ENCODE results near the gene AHDC1. TPM values are rescaled to one million over a fixed set of nuclear protein-coding genes. Genes with fewer than 3 reads are reported as not detected.

The AHDC1 gene
- total and polyA plus RNA-seq, 9 of the 15 experiments (the other 6 are each of a cell fraction or from before 2014, with no cell fraction given), result 0.21 to 36.4 (median 4.7) TPM

GRCh38 chr1:27609618-27610240 lies 5.8 kb upstream of the AHDC1 start:
- intact Hi-C loops (cut with micrococcal nuclease), result loop anchor here (5.0 kb wide), 3 partner anchors 102 to 312 kb away; no protein-coding TSS in a partner anchor
- Histone ChIP-seq H2AFZ (ENCODE audit: low read depth, low read length) (no peak overlapping the region), H4K20me1 (replicated peaks; ENCODE audit: control insufficient read depth, insufficient read depth, low read length) (0 out of 2 replicates have a peak, but pooled peaks cover 7% of the 10 kb centered on the region), H3K9me1 (ENCODE audit: control insufficient read depth, insufficient read depth, low read length) (peaks cover 3% of the 10 kb centered on the region), H3K27me3 (ENCODE audit: control insufficient read depth in 2 of 2, insufficient read depth in 2 of 2, low read length in 2 of 2) (peaks cover 9 to 34% of the 10 kb centered on the region in 2 experiments; a peak in 3 of 5 replicates), H3K9ac (ENCODE audit: insufficient read depth in 1 of 2, low read depth in 2 of 2, low read length in 2 of 2) (no peak overlapping the region), H3K9me3 (replicated peaks; ENCODE audit: control insufficient read depth, insufficient read depth, low read depth, low read length) (no peaks in the 10 kb centered on the region), H3K4me1 (replicated peaks in 1 of 2; ENCODE audit: control insufficient read depth in 2 of 2, insufficient read depth in 2 of 2, low read length in 2 of 2) (peaks cover 26 to 40% of the 10 kb centered on the region in 2 experiments), H3K79me2 (ENCODE audit: control insufficient read depth, insufficient read depth, low read length) (no peaks in the 10 kb centered on the region), H3K36me3 (ENCODE audit: control insufficient read depth, insufficient read depth, low read length) (no peaks in the 10 kb centered on the region), H3K27ac (ENCODE audit: extremely low read depth, low read depth, low read length) (no peak overlapping the region), H3K4me2 (ENCODE audit: insufficient read depth, low read length) (no peak overlapping the region), H3K4me3 (no peak overlapping the region)
- in situ Hi-C loops (cut with MboI), result loop anchor here (5.0 to 25.0 kb wide), 5 partner anchors 53 to 497 kb away; no protein-coding TSS in a partner anchor
- DNase-seq (ENCODE audit: extremely low read depth in 1 of 4, low spot score in 3 of 4), result no peak
- 2% methylated on average over 12 of the region's 12 CpGs for WGBS (ENCODE audit: insufficient coverage, low coverage, missing lambda C conversion rate)
- BruUV-seq (replicated peaks), result no TSS peak
- TF ChIP-seq RCOR1 (IDR thresholded peaks at IDR 0.05; ENCODE audit: borderline replicate concordance in 1 of 2, low read depth in 2 of 2, low read length in 2 of 2) (0 out of 4 replicates have a peak, but pooled peaks of 1 of the 2 experiments have one; percentile 21), CBFA2T3 (IDR thresholded peaks at IDR 0.05) (peak; percentile 67), ESRRA (IDR thresholded peaks at IDR 0.05; ENCODE audit: borderline replicate concordance, low read depth) (peak; percentile 76), TCF3 (CRISPR knock-in tag; IDR thresholded peaks at IDR 0.05) (peak; percentile 35), HNRNPH1 (optimal IDR thresholded peaks at IDR 0.05; ENCODE audit: low read depth, low read length) (no peak), PRDM10 (IDR thresholded peaks at IDR 0.05; ENCODE audit: partially characterized antibody) (no peak), KDM1A (IDR thresholded peaks at IDR 0.05) (peak; percentile 89 to 90), HDAC1 (IDR thresholded peaks at IDR 0.05) (0 out of 4 replicates have a peak, but pooled peaks of 1 of the 2 experiments have one; percentile 40)
- ChIA-PET POLR2A (interaction anchor here (0.7 to 0.8 kb wide), 2 partner anchors 9 to 211 kb away, joined by 3 to 4 read pairs; no protein-coding TSS in a partner anchor), CTCF (ENCODE audit: low intra/inter-chr PET ratio) (interaction anchor here (0.7 to 5.2 kb wide), 6 partner anchors 34 to 1267 kb away, joined by 3 to 157 read pairs (median 4); no protein-coding TSS in a partner anchor)
- ATAC-seq, result no peak
- FAIRE-seq, result no peak

Data from K562 (cell line).